H1 (cell line): Measurements from ENCODE around the gene SRF. TPM values are rescaled to one million over a fixed set of nuclear protein-coding genes. Genes with fewer than 3 reads are reported as not detected.

Source experiments
- BACH1 ChIP-seq: IDR thresholded peaks from 2 replicates; pipeline ENCODE4 v1.6.1; 2012; ENCODE audit warnings: low read length, improper control_type of control experiment
- BCL11A ChIP-seq, 2 experiments: IDR thresholded peaks; one replicate each; pipeline ENCODE4 v1.6.1; 2011; ENCODE audit warnings: low read depth in 2 of 2, low read length in 2 of 2, mild to moderate bottlenecking in 2 of 2
- CHD2 ChIP-seq: IDR thresholded peaks from 2 replicates; pipeline ENCODE4 v1.6.1; 2012; ENCODE audit warnings: low read length, improper control_type of control experiment
- CTBP2 ChIP-seq: IDR thresholded peaks from 2 replicates; pipeline ENCODE4 v1.7.0; 2011; ENCODE audit warnings: borderline replicate concordance, mild to moderate bottlenecking, moderate library complexity, mixed read lengths, low read length; ENCODE audit not compliant: insufficient read depth, insufficient read length
- EGR1 ChIP-seq: IDR thresholded peaks from 2 replicates; pipeline ENCODE4 v1.6.1; 2011; ENCODE audit warnings: low read depth, low read length, borderline replicate concordance
- EZH2 ChIP-seq: fragments of 200-600 bp; sonication (generic); IDR thresholded peaks from 2 replicates; pipeline ENCODE4 v1.7.1; 2012; ENCODE audit warnings: low read depth, mild to moderate bottlenecking, moderate library complexity, low read length, inconsistent platforms; ENCODE audit not compliant: severe bottlenecking
- GTF2F1 ChIP-seq: IDR thresholded peaks from 2 replicates; pipeline ENCODE4 v1.6.1; 2012; ENCODE audit warnings: low read depth, low read length, improper control_type of control experiment, borderline replicate concordance
- HDAC6 ChIP-seq: IDR thresholded peaks from one replicate; pipeline ENCODE4 v1.7.1; 2012; ENCODE audit warnings: low read depth, mild to moderate bottlenecking, inconsistent platforms, low read length, moderate library complexity
- JUND ChIP-seq: IDR thresholded peaks from 2 replicates; pipeline ENCODE4 v1.6.1; 2011; ENCODE audit warnings: mild to moderate bottlenecking, improper control_type of control experiment, low read length
- KDM5A ChIP-seq: fragments of 200-600 bp; IDR thresholded peaks from 2 replicates; pipeline ENCODE4 v1.7.1; 2012; ENCODE audit warnings: mild to moderate bottlenecking, low read length, inconsistent platforms, mixed read lengths
- PHF8 ChIP-seq: fragments of 200-600 bp; sonication (generic); conservative IDR thresholded peaks from 2 replicates; pipeline ENCODE4 v1.7.1; 2012; ENCODE audit warnings: low read depth, mild to moderate bottlenecking, inconsistent platforms, low read length, moderate library complexity
- POU5F1 ChIP-seq: IDR thresholded peaks from 2 replicates; pipeline ENCODE4 v1.6.1; 2011; ENCODE audit warnings: low read depth, mild to moderate bottlenecking, low read length, moderate library complexity
- RFX5 ChIP-seq: IDR thresholded peaks from 2 replicates; pipeline ENCODE4 v1.6.1; 2011; ENCODE audit warnings: low read depth, low read length, improper control_type of control experiment, borderline replicate concordance
- SIN3A ChIP-seq, 2 experiments: IDR thresholded peaks in 1 of 2; conservative IDR thresholded peaks in 1 of 2; 2 replicates each; pipeline ENCODE4 v1.6.1; 2011 to 2012; ENCODE audit warnings: low read length in 2 of 2, improper control_type of control experiment in 1 of 2, low read depth in 1 of 2, mild to moderate bottlenecking in 1 of 2
- SIX5 ChIP-seq: IDR thresholded peaks from 2 replicates; pipeline ENCODE4 v1.6.1; 2011; ENCODE audit warnings: mild to moderate bottlenecking, low read depth, low read length
- SP4 ChIP-seq: IDR thresholded peaks from 2 replicates; pipeline ENCODE4 v1.6.1; 2012; ENCODE audit warnings: low read length, inconsistent platforms
- TBP ChIP-seq: IDR thresholded peaks from 2 replicates; pipeline ENCODE4 v1.6.1; 2011; ENCODE audit warnings: low read depth, low read length, improper control_type of control experiment
- ZNF274 ChIP-seq: IDR thresholded peaks from 2 replicates; pipeline ENCODE4 v1.7.0; 2012; ENCODE audit warnings: low read length, borderline replicate concordance; ENCODE audit errors: extremely low read depth
- polyA plus RNA-seq, 7 experiments: library from polyadenylated mRNA; depleted of rRNA in 3 of 7; stranded (reverse) in 5 of 7; unstranded in 2 of 7; fragments of >200 nt in 5 of 7; fragments of 200-250 nt in 2 of 7; gene quantifications; 1 replicate in 5 of 7; 2 replicates in 1 of 7; 4 replicates in 1 of 7; pipeline versions ENCODE4 v1.2.1 to v1.2.3, GENCODE V29; 2011 to 2013; ENCODE audit warnings: missing spikeins in 2 of 7, mixed read lengths in 2 of 7
- total RNA-seq: library from RNA; stranded (reverse); fragmentation: NEBNext Ultra II Directional; extraction: Animal tissue kit (Norgen Biotek cat#: 25700); gene quantifications from 2 replicates; pipeline ENCODE4 v1.2.1, GENCODE V29; 2021
- TF ChIP-seq, protein P1 (sequence below): IDR thresholded peaks from 2 replicates; pipeline ENCODE4 v1.6.1; 2012; ENCODE audit warnings: inconsistent platforms
- TF ChIP-seq, protein P2 (sequence below): IDR thresholded peaks from 2 replicates; pipeline ENCODE4 v1.6.1; 2012; ENCODE audit warnings: low read length, inconsistent platforms

The SRF gene
- total and polyA plus RNA-seq, 2 of the 8 experiments (the other 6 are each of a cell fraction or from before 2014, with no cell fraction given) = 49.0 to 69.5 TPM

GRCh38 chr6:43228951-43229802 is 58.1 kb downstream of the SRF start, which contains the start of gene DNPH1 (continued):
- TF ChIP-seq CHD2 (no peak), RFX5 (no peak), BACH1 (peak; percentile 23; the same call in 1 of the 2 replicates), POU5F1 (no peak), SIN3A (conservative IDR thresholded peaks at IDR 0.05 in 1 of 2, IDR thresholded peaks at IDR 0.05 in 1 of 2; ENCODE audit: low read depth in 1 of 2, low read length in 2 of 2) (0 out of 4 replicates have a peak, but pooled peaks of 1 of the 2 experiments have one; percentile 44), EGR1 (no peak), JUND (peak; percentile 63; the same call in 1 of the 2 replicates), SIX5 (no peak), TBP (peak; percentile 78; the same call in 1 of the 2 replicates), EZH2 (no peak), KDM5A (no peak), SP4 (no peak), BCL11A (IDR thresholded peaks at IDR 0.05; ENCODE audit: low read depth in 2 of 2, low read length in 2 of 2) (no peak), CTBP2 (no peak), PHF8 (peak; percentile 82), ZNF274 (no peak), GTF2F1 (no peak), HDAC6 (no peak)
- TF ChIP-seq, protein P1, sequence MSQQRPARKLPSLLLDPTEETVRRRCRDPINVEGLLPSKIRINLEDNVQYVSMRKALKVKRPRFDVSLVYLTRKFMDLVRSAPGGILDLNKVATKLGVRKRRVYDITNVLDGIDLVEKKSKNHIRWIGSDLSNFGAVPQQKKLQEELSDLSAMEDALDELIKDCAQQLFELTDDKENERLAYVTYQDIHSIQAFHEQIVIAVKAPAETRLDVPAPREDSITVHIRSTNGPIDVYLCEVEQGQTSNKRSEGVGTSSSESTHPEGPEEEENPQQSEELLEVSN = peak; percentile 89
- TF ChIP-seq, protein P2, sequence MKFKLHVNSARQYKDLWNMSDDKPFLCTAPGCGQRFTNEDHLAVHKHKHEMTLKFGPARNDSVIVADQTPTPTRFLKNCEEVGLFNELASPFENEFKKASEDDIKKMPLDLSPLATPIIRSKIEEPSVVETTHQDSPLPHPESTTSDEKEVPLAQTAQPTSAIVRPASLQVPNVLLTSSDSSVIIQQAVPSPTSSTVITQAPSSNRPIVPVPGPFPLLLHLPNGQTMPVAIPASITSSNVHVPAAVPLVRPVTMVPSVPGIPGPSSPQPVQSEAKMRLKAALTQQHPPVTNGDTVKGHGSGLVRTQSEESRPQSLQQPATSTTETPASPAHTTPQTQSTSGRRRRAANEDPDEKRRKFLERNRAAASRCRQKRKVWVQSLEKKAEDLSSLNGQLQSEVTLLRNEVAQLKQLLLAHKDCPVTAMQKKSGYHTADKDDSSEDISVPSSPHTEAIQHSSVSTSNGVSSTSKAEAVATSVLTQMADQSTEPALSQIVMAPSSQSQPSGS = no peak
